Calu3 (cell line): ENCODE measurements around the gene STX4. TPM values are rescaled to one million over a fixed set of nuclear protein-coding genes. Genes with fewer than 3 reads are reported as not detected.

Source experiments
- BruUV-seq: library from RNA; stranded (reverse); fragments of 400-500 nt; replicated peaks from 2 replicates; lab custom pipeline; 2021; lab: Mats Ljungman, UMichigan
- CTCF ChIA-PET: fragments of 300-600 bp; sonication (Branson Sonifier 250); formaldehyde crosslinking; loops from one replicate; lab custom pipeline; 2022; ENCODE audit warnings: antibody characterized with exemption; lab: Charles Lee
- DNase-seq: peaks from one replicate; pipeline ENCODE4 v3.0.0; 2022
- H3K27ac Mint-ChIP-seq: one replicate; pipeline ENCODE4 v1.8.0; 2022; ENCODE audit warnings: mixed read lengths; ENCODE audit not compliant: unreplicated experiment
- H3K27me3 Mint-ChIP-seq: one replicate; pipeline ENCODE4 v1.8.0; 2022; ENCODE audit warnings: mixed read lengths; ENCODE audit not compliant: unreplicated experiment
- H3K36me3 Mint-ChIP-seq: one replicate; pipeline ENCODE4 v1.8.0; 2022; ENCODE audit warnings: mild to moderate bottlenecking, moderate library complexity, mixed read lengths; ENCODE audit not compliant: insufficient read depth, unreplicated experiment
- H3K4me1 Mint-ChIP-seq: one replicate; pipeline ENCODE4 v1.8.0; 2022; ENCODE audit warnings: mild to moderate bottlenecking, low read depth, mixed read lengths; ENCODE audit not compliant: unreplicated experiment
- H3K4me3 Mint-ChIP-seq: one replicate; pipeline ENCODE4 v1.8.0; 2022; ENCODE audit warnings: mild to moderate bottlenecking, low read depth, moderate library complexity, mixed read lengths; ENCODE audit not compliant: unreplicated experiment
- H3K9me3 Mint-ChIP-seq: one replicate; pipeline ENCODE4 v1.8.0; 2022; ENCODE audit warnings: low read depth, mixed read lengths; ENCODE audit not compliant: unreplicated experiment
- intact Hi-C: fragments of 100-400 bp; cut with micrococcal nuclease; formaldehyde crosslinking; loops from one replicate; pipeline ENCODE4 v1.10.0; 2022; ENCODE audit not compliant: unreplicated experiment
- total RNA-seq: library from RNA; stranded (reverse); gene quantifications from 2 replicates; pipeline ENCODE4 v1.2.3, GENCODE V29; 2022
- TF ChIP-seq, protein P1 (sequence below): fragments of 200-600 bp; IDR thresholded peaks from one replicate; pipeline ENCODE4 v1.8.0; 2022; ENCODE audit warnings: antibody characterized with exemption; ENCODE audit not compliant: unreplicated experiment

The STX4 gene
- total RNA-seq, 1 experiment from 2014 or later, result 100 TPM

DNA sequence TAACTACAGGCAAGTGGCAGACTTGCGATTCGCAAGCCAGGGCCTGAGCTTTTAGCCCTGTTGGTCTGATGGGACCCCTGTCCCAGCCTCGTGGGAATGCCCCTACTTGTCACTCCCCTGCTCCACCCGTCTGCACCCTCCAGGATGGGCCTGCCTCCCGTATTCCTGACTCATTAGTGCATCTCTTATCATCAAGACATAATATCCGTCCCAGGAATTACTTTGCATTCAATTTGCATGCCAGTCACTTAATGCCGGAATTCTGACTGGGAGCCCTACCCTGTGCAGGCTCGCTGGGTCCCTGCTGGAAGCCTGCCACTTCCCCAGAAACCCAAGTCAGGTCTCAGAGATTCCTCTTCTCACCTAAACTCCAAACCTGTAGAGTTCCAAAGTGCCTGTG lies 52.1 kb downstream of the STX4 start:
- TF ChIP-seq, protein P1, sequence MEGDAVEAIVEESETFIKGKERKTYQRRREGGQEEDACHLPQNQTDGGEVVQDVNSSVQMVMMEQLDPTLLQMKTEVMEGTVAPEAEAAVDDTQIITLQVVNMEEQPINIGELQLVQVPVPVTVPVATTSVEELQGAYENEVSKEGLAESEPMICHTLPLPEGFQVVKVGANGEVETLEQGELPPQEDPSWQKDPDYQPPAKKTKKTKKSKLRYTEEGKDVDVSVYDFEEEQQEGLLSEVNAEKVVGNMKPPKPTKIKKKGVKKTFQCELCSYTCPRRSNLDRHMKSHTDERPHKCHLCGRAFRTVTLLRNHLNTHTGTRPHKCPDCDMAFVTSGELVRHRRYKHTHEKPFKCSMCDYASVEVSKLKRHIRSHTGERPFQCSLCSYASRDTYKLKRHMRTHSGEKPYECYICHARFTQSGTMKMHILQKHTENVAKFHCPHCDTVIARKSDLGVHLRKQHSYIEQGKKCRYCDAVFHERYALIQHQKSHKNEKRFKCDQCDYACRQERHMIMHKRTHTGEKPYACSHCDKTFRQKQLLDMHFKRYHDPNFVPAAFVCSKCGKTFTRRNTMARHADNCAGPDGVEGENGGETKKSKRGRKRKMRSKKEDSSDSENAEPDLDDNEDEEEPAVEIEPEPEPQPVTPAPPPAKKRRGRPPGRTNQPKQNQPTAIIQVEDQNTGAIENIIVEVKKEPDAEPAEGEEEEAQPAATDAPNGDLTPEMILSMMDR, result no peak
- DNase-seq, result no peak
- H3K4me3 Mint-ChIP-seq, result no peak overlapping the region
- CTCF ChIA-PET, result interaction anchor here (1.4 kb wide), 1 partner anchor 100 kb away, joined by 4 read pairs; the partner anchor contains the start of gene HSD3B7
- H3K36me3 Mint-ChIP-seq, result peaks cover 35% of the 10 kb centered on the region
- intact Hi-C loops, result no loop called here
- H3K9me3 Mint-ChIP-seq, result no peaks in the 10 kb centered on the region
- no peaks in the 10 kb centered on the region for H3K4me1 Mint-ChIP-seq
- H3K27ac Mint-ChIP-seq, result no peak overlapping the region
- no peaks in the 10 kb centered on the region for H3K27me3 Mint-ChIP-seq
- no TSS peak for BruUV-seq

DNA sequence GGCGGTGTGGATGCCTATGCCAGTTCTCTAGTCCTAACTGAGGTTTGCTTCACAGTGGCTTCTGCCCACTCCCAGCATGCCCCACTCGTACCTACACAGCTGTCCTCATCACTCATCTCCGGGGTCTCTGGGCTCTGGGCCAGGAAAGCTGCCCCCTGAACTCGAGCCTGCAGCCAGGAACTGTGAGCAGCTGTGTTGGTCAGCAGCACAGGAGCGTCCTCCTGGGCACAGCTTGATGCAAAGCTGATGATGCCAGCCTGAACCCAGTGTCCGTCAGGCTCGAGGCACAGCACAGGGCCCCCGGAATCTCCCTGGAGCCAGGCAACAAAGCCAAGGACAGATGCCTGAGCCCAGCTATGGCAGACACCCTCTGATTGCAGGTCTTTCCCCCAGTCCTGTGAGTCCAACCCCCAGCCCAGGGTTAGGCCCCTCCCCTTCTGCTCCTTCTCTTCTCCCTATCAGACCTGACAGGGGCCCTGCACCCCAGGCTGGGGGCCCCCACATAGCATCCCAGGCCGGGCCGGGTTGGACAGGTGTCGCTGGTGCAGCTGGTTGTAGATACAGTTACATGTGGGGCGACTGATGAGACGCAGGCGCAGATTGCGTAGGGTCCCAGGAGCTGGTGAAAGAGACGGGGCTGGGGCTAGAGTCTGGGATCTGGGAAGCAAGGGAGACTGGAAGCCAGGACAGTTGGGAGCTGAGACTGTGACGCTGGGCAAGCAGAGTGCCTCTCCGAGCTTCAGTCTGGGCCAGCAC lies 52.7 kb downstream of the STX4 start:
- TF ChIP-seq, protein P1, result no peak
- H3K9me3 Mint-ChIP-seq, result no peaks in the 10 kb centered on the region
- DNase-seq, result no peak
- H3K4me1 Mint-ChIP-seq, result no peaks in the 10 kb centered on the region
- intact Hi-C loops, result no loop called here
- H3K36me3 Mint-ChIP-seq, result peaks cover 35% of the 10 kb centered on the region
- no peaks in the 10 kb centered on the region for H3K27me3 Mint-ChIP-seq
- no peak overlapping the region for H3K4me3 Mint-ChIP-seq
- BruUV-seq, result no TSS peak
- CTCF ChIA-PET, result no interaction called here
- H3K27ac Mint-ChIP-seq, result no peak overlapping the region

DNA sequence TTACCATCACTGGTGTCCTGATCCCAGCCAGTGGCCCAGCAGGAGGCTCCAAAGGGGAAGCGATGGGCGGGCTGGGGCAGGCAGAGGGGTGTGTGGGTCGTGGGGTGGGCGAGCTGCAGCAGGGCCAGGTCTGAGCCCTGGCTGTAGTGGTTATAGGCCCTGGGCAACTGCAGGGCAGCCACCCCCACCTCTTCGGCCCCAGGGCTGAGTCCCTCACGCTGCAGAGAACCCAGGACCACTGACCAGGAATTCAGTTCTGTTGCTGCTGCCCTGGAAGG lies 53.2 kb downstream of the STX4 start:
- Mint-ChIP-seq H3K27ac (no peak overlapping the region), H3K9me3 (no peaks in the 10 kb centered on the region), H3K27me3 (no peaks in the 10 kb centered on the region), H3K36me3 (peaks cover 35% of the 10 kb centered on the region), H3K4me3 (no peak overlapping the region), H3K4me1 (no peaks in the 10 kb centered on the region)
- CTCF ChIA-PET, result no interaction called here
- intact Hi-C loops, result no loop called here
- no peak for DNase-seq
- TF ChIP-seq, protein P1, result no peak
- no TSS peak for BruUV-seq

DNA sequence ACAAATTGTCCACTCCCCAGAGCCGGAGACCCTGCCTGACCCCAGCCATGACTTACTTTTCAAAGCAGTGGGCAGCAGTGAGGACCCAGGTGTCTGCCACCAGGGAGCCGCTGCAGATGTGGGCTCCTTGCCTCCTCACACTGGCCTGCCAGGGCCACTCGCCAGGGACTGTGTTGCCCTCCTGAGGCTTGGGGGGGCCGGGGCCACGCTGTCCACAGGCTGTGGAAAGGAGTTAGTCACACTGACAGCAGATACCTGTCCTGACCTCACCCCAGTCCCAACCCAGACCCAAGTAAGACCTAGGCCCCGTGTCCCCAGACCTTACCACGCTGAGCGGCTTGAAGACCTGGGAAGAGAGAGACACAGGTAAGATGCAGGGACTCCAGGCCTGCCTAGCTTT lies 54.1 kb downstream of the STX4 start:
- intact Hi-C loops, result no loop called here
- TF ChIP-seq, protein P1, result no peak
- H3K4me3 Mint-ChIP-seq, result no peak overlapping the region
- H3K27ac Mint-ChIP-seq, result no peak overlapping the region
- DNase-seq, result no peak
- no peaks in the 10 kb centered on the region for H3K4me1 Mint-ChIP-seq
- no TSS peak for BruUV-seq
- H3K36me3 Mint-ChIP-seq, result peaks cover 30% of the 10 kb centered on the region
- CTCF ChIA-PET, result no interaction called here
- no peaks in the 10 kb centered on the region for H3K27me3 Mint-ChIP-seq
- H3K9me3 Mint-ChIP-seq, result no peaks in the 10 kb centered on the region
